ENCODE results near the gene PDSS1. TPM values are rescaled to one million over a fixed set of nuclear protein-coding genes. Genes with fewer than 3 reads are reported as not detected.

PDSS1 gene
- total RNA-seq, 2 donors from 2014 or later: 7.7 to 10.9 TPM

DNA sequence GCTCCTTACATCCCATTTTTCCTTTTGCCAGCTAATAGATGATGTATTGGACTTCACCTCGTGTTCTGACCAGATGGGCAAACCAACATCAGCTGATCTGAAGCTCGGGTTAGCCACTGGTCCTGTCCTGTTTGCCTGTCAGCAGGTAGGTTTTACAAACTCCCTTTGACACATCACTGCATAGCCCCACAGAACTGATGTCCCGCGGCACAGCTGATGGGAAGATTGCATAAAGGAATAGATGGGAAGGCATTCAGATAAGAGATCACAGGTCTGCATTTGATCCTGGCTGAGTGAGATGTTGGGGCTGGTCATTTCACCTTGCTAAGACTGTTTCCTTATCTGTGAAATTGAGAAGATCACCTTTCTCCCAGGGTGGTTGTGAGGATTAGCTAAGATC, 37.9 kb downstream of the PDSS1 start:
- H3K9me3 Mint-ChIP-seq: no peaks in the 10 kb centered on the region
- WGBS, 2 experiments (ENCODE audit: insufficient coverage in 1 of 2, insufficient read length in 1 of 2): 84 to 100% methylated on average over 1 to 4 of the region's 4 CpGs
- no peaks in the 10 kb centered on the region for H3K27me3 Mint-ChIP-seq (ENCODE audit: insufficient read depth)
- no peaks in the 10 kb centered on the region for H3K9me3 ChIP-seq (ENCODE audit: control insufficient read depth, low read length)
- H3K4me3 Mint-ChIP-seq: no peak overlapping the region
- H3K4me3 ChIP-seq (ENCODE audit: low read length): no peak overlapping the region
- H3K27ac ChIP-seq (ENCODE audit: low read depth, low read length): no peak overlapping the region
- TF ChIP-seq CTCF (conservative IDR thresholded peaks at IDR 0.05): no peak
- DNase-seq: peak; percentile 58
- H3K4me1 Mint-ChIP-seq: peaks cover 24% of the 10 kb centered on the region
- peaks cover 14% of the 10 kb centered on the region for H3K4me1 ChIP-seq (ENCODE audit: control insufficient read depth, insufficient read depth, low read length)
- peaks cover 65% of the 10 kb centered on the region for H3K36me3 ChIP-seq (ENCODE audit: control insufficient read depth, insufficient read depth, low read length)
- H3K9ac ChIP-seq (ENCODE audit: extremely low read depth, low read length, poor library complexity, severe bottlenecking): no peak overlapping the region
- peaks cover 56% of the 10 kb centered on the region for H3K36me3 Mint-ChIP-seq (ENCODE audit: low read depth)
- peaks cover 12% of the 10 kb centered on the region for H3K27me3 ChIP-seq (ENCODE audit: control insufficient read depth, insufficient read depth, low read length, poor library complexity, severe bottlenecking)
- H3K27ac Mint-ChIP-seq: peak overlapping the region; percentile 10

DNA sequence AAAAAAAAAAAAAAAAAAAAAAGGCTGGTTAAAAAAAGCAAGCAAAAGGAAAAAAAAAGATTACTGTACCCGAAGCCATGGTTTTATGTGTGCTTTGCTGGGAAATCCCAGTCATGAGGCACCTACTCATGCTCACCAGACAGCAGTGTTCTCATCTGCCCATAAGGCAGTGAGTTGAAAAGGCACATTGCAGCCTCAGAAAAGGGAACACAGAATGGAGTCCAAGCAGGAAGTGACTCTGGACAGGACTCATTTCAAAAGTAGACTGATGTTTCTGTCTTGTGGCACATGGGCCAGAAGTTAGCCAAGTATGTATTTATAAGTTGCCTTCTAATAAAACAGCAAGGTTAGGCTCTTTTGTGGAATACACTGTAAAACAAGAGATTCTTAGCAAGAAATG, 40.2 kb downstream of the PDSS1 start:
- Histone ChIP-seq H3K9ac (ENCODE audit: extremely low read depth, low read length, poor library complexity, severe bottlenecking) (no peak overlapping the region), H3K9me3 (ENCODE audit: control insufficient read depth, low read length) (no peaks in the 10 kb centered on the region), H3K27me3 (ENCODE audit: control insufficient read depth, insufficient read depth, low read length, poor library complexity, severe bottlenecking) (peaks cover 12% of the 10 kb centered on the region), H3K27ac (ENCODE audit: low read depth, low read length) (no peak overlapping the region), H3K36me3 (ENCODE audit: control insufficient read depth, insufficient read depth, low read length) (peaks cover 75% of the 10 kb centered on the region), H3K4me3 (ENCODE audit: low read length) (no peak overlapping the region), H3K4me1 (ENCODE audit: control insufficient read depth, insufficient read depth, low read length) (peaks cover 14% of the 10 kb centered on the region)
- DNase-seq: no peak
- Mint-ChIP-seq H3K4me3 (no peak overlapping the region), H3K27me3 (ENCODE audit: insufficient read depth) (no peaks in the 10 kb centered on the region), H3K4me1 (peaks cover 24% of the 10 kb centered on the region), H3K27ac (no peak overlapping the region), H3K36me3 (ENCODE audit: low read depth) (peaks cover 58% of the 10 kb centered on the region), H3K9me3 (no peaks in the 10 kb centered on the region)
- TF ChIP-seq CTCF (conservative IDR thresholded peaks at IDR 0.05): no peak
- WGBS, 2 experiments (ENCODE audit: insufficient coverage in 1 of 2, insufficient read length in 1 of 2): 100% methylated on average over 1 of the region's 1 CpG; no CpG with 5 or more reads in 1 of the 2 experiments

DNA sequence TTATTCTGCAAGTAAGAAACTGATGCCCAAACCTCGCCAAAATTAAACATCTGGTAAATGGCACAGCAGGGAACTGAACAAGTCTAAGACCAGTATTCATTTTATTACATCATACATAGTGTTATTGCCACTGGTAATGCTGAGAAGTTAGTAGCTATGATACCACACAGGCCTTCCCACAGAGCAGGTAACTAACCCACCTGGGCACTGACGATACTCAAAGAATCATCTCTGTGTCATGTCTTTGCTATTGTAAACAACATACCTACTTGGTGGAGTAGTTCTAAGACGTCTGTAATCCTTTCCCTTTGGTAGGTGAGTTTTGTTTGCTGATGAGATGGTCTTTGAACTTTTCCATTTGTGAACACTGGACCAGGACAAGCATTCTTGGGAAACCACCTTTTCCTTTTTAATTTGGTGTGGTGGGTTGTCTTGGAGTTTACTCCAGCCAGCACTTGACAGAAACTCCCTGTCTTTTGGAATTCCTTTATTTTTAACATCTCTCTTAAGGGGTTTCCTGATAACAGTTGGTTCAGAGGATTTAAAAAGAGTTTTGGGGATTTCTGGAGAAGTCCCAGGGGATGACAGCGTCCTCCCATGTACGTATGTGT, 40.9 kb downstream of the PDSS1 start:
- Histone ChIP-seq H3K36me3 (ENCODE audit: control insufficient read depth, insufficient read depth, low read length) (peaks cover 82% of the 10 kb centered on the region), H3K27ac (ENCODE audit: low read depth, low read length) (no peak overlapping the region), H3K27me3 (ENCODE audit: control insufficient read depth, insufficient read depth, low read length, poor library complexity, severe bottlenecking) (peaks cover 12% of the 10 kb centered on the region), H3K9ac (ENCODE audit: extremely low read depth, low read length, poor library complexity, severe bottlenecking) (no peak overlapping the region), H3K4me1 (ENCODE audit: control insufficient read depth, insufficient read depth, low read length) (peaks cover 14% of the 10 kb centered on the region), H3K4me3 (ENCODE audit: low read length) (no peak overlapping the region), H3K9me3 (ENCODE audit: control insufficient read depth, low read length) (no peaks in the 10 kb centered on the region)
- H3K27ac Mint-ChIP-seq: no peak overlapping the region
- 92% methylated on average over 4 of the region's 5 CpGs; no CpG with 5 or more reads in 1 of the 2 experiments for WGBS, 2 experiments (ENCODE audit: insufficient coverage in 1 of 2, insufficient read length in 1 of 2)
- H3K9me3 Mint-ChIP-seq: no peaks in the 10 kb centered on the region
- H3K36me3 Mint-ChIP-seq (ENCODE audit: low read depth): peaks cover 53% of the 10 kb centered on the region
- no peak for DNase-seq
- no peak overlapping the region for H3K4me3 Mint-ChIP-seq
- TF ChIP-seq CTCF (conservative IDR thresholded peaks at IDR 0.05): no peak
- peaks cover 22% of the 10 kb centered on the region for H3K4me1 Mint-ChIP-seq
- H3K27me3 Mint-ChIP-seq (ENCODE audit: insufficient read depth): no peaks in the 10 kb centered on the region

Data from endodermal cell (in vitro differentiated cells).